SU-DHL-6 (cell line): ENCODE results near the gene ANKRD50.

Experiments used
- CTCF ChIP-seq: fragments of 200-600 bp; sonication (generic); IDR thresholded peaks from one replicate; pipeline ENCODE4 v1.5.1; 2017; ENCODE audit warnings: antibody characterized with exemption, mild to moderate bottlenecking, low read length, moderate library complexity; ENCODE audit not compliant: insufficient read depth, poor library complexity, severe bottlenecking
- EZH2phosphoT487 ChIP-seq: fragments of 200-600 bp; sonication (generic), shearing (Covaris generic); conservative IDR thresholded peaks from 2 replicates; pipeline ENCODE4 v1.6.1; 2018; ENCODE audit warnings: mild to moderate bottlenecking, antibody characterized with exemption, low read length, moderate library complexity, mixed read lengths

GRCh38 chr4:124635331-124635730 is 77.2 kb downstream of the ANKRD50 start:
- TF ChIP-seq CTCF (no peak), EZH2phosphoT487 (no peak)
